HFFc6 (cell line): ENCODE measurements around the gene PSMD14. TPM values are rescaled to one million over a fixed set of nuclear protein-coding genes. Genes with fewer than 3 reads are reported as not detected.
A peak's percentile ranks its signal among the peaks of the same experiment; 100 is the strongest.

Experiments
- DNase-seq: peaks from one replicate; pipeline ENCODE4 v3.0.0-alpha.2; 2018
- H3K27ac Mint-ChIP-seq: 2 replicates; pipeline ENCODE4 v1.8.0; 2020; ENCODE audit warnings: mild to moderate bottlenecking, mixed read lengths
- H3K27me3 Mint-ChIP-seq: 2 replicates; pipeline ENCODE4 v1.8.0; 2021; ENCODE audit warnings: mild to moderate bottlenecking, moderate library complexity, mixed read lengths; ENCODE audit not compliant: insufficient read depth
- H3K36me3 Mint-ChIP-seq: 2 replicates; pipeline ENCODE4 v1.8.0; 2021; ENCODE audit warnings: low read depth, mixed read lengths
- H3K4me1 Mint-ChIP-seq: 2 replicates; pipeline ENCODE4 v1.8.0; 2020; ENCODE audit warnings: low read depth, mixed read lengths
- H3K4me3 Mint-ChIP-seq: 2 replicates; pipeline ENCODE4 v1.8.0; 2020; ENCODE audit warnings: mild to moderate bottlenecking, moderate library complexity, mixed read lengths
- H3K9me3 Mint-ChIP-seq: 2 replicates; pipeline ENCODE4 v1.8.0; 2020; ENCODE audit warnings: mild to moderate bottlenecking, mixed read lengths
- CTCF ChIP-seq: fragments of 200-600 bp; sonication (generic); IDR thresholded peaks from 2 replicates; pipeline ENCODE4 v1.5.0; 2021; ENCODE audit warnings: antibody characterized with exemption, mild to moderate bottlenecking
- total RNA-seq, 6 experiments: library from RNA; stranded (reverse); fragmentation: NEBNext Ultra II Directional; extraction: Animal tissue kit (Norgen Biotek cat#: 25700); gene quantifications; 2 replicates in 1 of 6; 3 replicates in 5 of 6; pipeline ENCODE4 v1.2.3, GENCODE V29; 2021

The PSMD14 gene
- total RNA-seq, 6 experiments from 2014 or later = 74.7 to 88.8 (median 78.7) TPM

DNA sequence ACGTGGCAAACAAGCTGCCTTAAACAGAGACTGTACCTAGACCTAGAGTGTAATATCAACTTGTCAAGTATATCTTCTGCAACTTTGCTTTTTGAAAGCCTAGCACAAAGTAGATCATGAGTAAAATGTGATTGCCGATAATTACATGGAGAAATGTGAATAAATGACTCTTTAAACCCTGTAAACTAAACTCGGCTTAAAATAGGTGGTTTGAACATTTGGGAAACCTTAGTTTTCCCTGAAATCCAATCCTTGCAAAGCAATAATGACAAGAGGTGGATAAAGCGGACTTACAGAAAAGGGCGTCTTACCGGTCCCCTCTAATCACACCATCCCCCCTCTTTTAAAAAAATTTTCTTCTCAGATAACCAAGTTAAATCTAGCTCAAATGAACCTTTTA lies 549 bp upstream of the PSMD14 start:
- Mint-ChIP-seq H3K27me3 (peaks cover 2% of the 10 kb centered on the region; the same call in 1 of the 2 replicates), H3K4me3 (peak overlapping the region; percentile 94), H3K27ac (peak overlapping the region; percentile 96), H3K9me3 (peaks cover 14% of the 10 kb centered on the region), H3K4me1 (peaks cover 35% of the 10 kb centered on the region), H3K36me3 (peaks cover 31% of the 10 kb centered on the region)
- DNase-seq = no peak
- TF ChIP-seq CTCF = no peak

DNA sequence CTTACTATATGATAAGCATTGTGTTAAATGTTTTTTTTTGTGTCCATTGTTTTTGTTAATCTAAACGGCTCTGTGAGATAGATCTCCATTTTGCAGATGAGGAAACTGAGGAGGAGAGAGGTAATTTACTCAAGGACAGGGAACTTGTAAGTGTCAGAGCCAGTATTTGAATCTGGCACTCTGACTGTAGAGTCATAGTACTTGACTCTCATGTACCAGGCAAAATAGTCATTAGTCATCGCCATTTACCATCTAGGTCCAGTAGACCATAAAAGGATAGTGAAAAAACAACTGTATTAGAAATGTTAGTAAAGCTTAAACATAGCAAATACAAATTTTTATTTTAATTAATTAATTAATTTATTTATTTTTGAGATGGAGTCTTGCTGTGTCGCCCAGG lies 4.8 kb downstream of the PSMD14 start:
- Mint-ChIP-seq H3K27ac (peak overlapping the region; percentile 47), H3K36me3 (peaks cover 29% of the 10 kb centered on the region), H3K9me3 (peaks cover 2% of the 10 kb centered on the region; the same call in 1 of the 2 replicates), H3K4me1 (peaks cover 41% of the 10 kb centered on the region), H3K4me3 (no peak overlapping the region), H3K27me3 (no peaks in the 10 kb centered on the region; the same call in 1 of the 2 replicates)
- no peak for TF ChIP-seq CTCF
- peak; percentile 40 for DNase-seq

DNA sequence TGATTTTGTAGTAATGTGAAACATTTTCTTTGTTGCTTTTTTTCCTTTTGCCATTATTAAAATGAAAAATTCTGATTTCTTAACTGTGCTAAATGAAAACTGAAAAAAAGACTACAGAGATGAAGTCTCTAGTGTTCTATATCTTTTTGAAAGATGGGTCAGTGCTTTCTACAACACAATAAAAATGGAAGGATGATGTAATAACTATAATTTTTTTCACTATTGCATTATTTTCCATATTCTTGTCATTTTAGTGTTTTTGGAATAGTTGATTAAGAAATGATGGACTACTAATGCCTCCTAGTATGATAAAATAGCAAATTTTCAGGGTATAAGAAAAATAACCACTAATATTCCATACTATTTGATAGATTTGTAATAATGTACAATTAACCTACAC lies 7.2 kb downstream of the PSMD14 start:
- peaks cover 36% of the 10 kb centered on the region for H3K4me1 Mint-ChIP-seq
- DNase-seq = no peak
- no peak overlapping the region for H3K4me3 Mint-ChIP-seq
- TF ChIP-seq CTCF = no peak
- H3K9me3 Mint-ChIP-seq = no peaks in the 10 kb centered on the region
- no peak overlapping the region for H3K27ac Mint-ChIP-seq
- peaks cover 14% of the 10 kb centered on the region for H3K36me3 Mint-ChIP-seq
- H3K27me3 Mint-ChIP-seq = no peaks in the 10 kb centered on the region; the same call in 1 of the 2 replicates

DNA sequence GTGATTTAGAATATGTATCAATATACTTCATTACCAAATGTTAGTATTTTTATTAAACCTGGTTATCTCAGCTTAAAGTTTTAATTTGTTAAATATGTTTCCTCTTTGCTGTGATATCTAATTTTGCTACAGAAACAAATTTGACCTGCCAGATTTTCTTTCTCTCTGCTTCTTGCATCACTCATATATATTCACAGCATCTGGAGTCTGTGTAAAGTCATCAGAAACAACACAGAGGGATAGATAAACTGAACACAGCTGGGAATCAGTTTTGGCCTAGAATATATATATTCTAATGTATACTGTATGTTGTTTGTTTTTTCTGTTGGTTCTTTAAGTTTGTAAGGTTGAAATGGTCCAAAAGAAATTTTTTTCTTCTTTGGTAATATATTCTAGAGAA lies 8.5 kb downstream of the PSMD14 start:
- no peaks in the 10 kb centered on the region for H3K27me3 Mint-ChIP-seq
- no peak overlapping the region for H3K4me3 Mint-ChIP-seq
- H3K36me3 Mint-ChIP-seq = peaks cover 14% of the 10 kb centered on the region
- H3K4me1 Mint-ChIP-seq = peaks cover 33% of the 10 kb centered on the region
- no peak for DNase-seq
- no peaks in the 10 kb centered on the region for H3K9me3 Mint-ChIP-seq
- TF ChIP-seq CTCF = no peak
- no peak overlapping the region for H3K27ac Mint-ChIP-seq

GRCh38 chr2:161321944-161322648 lies 13.9 kb downstream of the PSMD14 start:
- Mint-ChIP-seq H3K27ac (no peak overlapping the region), H3K27me3 (no peaks in the 10 kb centered on the region), H3K9me3 (no peaks in the 10 kb centered on the region), H3K36me3 (peaks cover 29% of the 10 kb centered on the region), H3K4me1 (peaks cover 7% of the 10 kb centered on the region; the same call in 1 of the 2 replicates), H3K4me3 (no peak overlapping the region)
- no peak for DNase-seq
- no peak for TF ChIP-seq CTCF
